Liver (tissue), 9 donors: Measurements from ENCODE around the gene FOXK2. TPM values are rescaled to one million over a fixed set of nuclear protein-coding genes. Genes with fewer than 3 reads are reported as not detected.
A peak's percentile ranks its signal among the peaks of the same experiment; 100 is the strongest.

ENCODE experiments used
- DNase-seq: peaks from one replicate; pipeline ENCODE4 v3.0.0-alpha.2; 2017; ENCODE audit warnings: low spot score
- H3K27ac ChIP-seq, 2 donors: one replicate each; pipeline ENCODE4 v1.7.0; 2013; ENCODE audit warnings: inconsistent platforms in 2 of 2, low read length in 2 of 2, control low read depth in 1 of 2, low read depth in 1 of 2, mild to moderate bottlenecking in 1 of 2
- H3K27me3 ChIP-seq, 4 donors: one replicate each; pipeline versions ENCODE4 v1.6.1 to v1.7.0; 2013; ENCODE audit warnings: low read length in 3 of 4, inconsistent platforms in 1 of 4, mild to moderate bottlenecking in 1 of 4, moderate library complexity in 1 of 4; ENCODE audit not compliant: control insufficient read depth in 4 of 4, insufficient read depth in 4 of 4
- H3K36me3 ChIP-seq, 4 donors: one replicate each; pipeline versions ENCODE4 v1.6.1 to v1.7.0; 2013; ENCODE audit warnings: low read length in 3 of 4, mild to moderate bottlenecking in 3 of 4, low read depth in 1 of 4, moderate library complexity in 1 of 4; ENCODE audit not compliant: control insufficient read depth in 4 of 4, insufficient read depth in 3 of 4
- H3K4me1 ChIP-seq, 4 donors: one replicate each; pipeline versions ENCODE4 v1.6.1 to v1.7.0; 2013; ENCODE audit warnings: low read length in 3 of 4, mild to moderate bottlenecking in 3 of 4, moderate library complexity in 1 of 4; ENCODE audit not compliant: control insufficient read depth in 4 of 4, insufficient read depth in 4 of 4
- H3K4me3 ChIP-seq, 3 donors: one replicate each; pipeline versions ENCODE4 v1.6.1 to v1.7.0; 2013; ENCODE audit warnings: low read length in 3 of 3, control low read depth in 1 of 3, low read depth in 1 of 3, mild to moderate bottlenecking in 1 of 3
- H3K9ac ChIP-seq, 2 donors: one replicate each; pipeline ENCODE4 v1.7.0; 2013; ENCODE audit warnings: low read length in 2 of 2, mild to moderate bottlenecking in 2 of 2, moderate library complexity in 2 of 2, control low read depth in 1 of 2, low read depth in 1 of 2
- H3K9me3 ChIP-seq, 4 donors: one replicate each; pipeline versions ENCODE4 v1.6.1 to v1.7.0; 2013; ENCODE audit warnings: low read length in 3 of 4; ENCODE audit not compliant: control insufficient read depth in 4 of 4
- EGR1 ChIP-seq, 2 donors: IDR thresholded peaks; 2 replicates each; pipeline ENCODE4 v1.6.1; 2016 to 2018; ENCODE audit warnings: antibody characterized with exemption in 2 of 2, low read depth in 2 of 2
- FOXA1 ChIP-seq: IDR thresholded peaks from 2 replicates; pipeline ENCODE4 v1.6.1; 2016; ENCODE audit warnings: antibody characterized with exemption
- FOXA2 ChIP-seq: IDR thresholded peaks from 2 replicates; pipeline ENCODE4 v1.6.1; 2016; ENCODE audit warnings: antibody characterized with exemption
- GABPA ChIP-seq, 2 donors: IDR thresholded peaks in 1 of 2; conservative IDR thresholded peaks in 1 of 2; 2 replicates each; pipeline ENCODE4 v1.6.1; 2016; ENCODE audit warnings: antibody characterized with exemption in 2 of 2, mild to moderate bottlenecking in 1 of 2, moderate library complexity in 1 of 2
- HNF4A ChIP-seq, 2 donors: conservative IDR thresholded peaks; 2 replicates each; pipeline ENCODE4 v1.6.1; 2016; ENCODE audit warnings: antibody characterized with exemption in 2 of 2, mild to moderate bottlenecking in 2 of 2
- HNF4G ChIP-seq: IDR thresholded peaks from 2 replicates; pipeline ENCODE4 v1.6.1; 2016; ENCODE audit warnings: antibody characterized with exemption
- JUND ChIP-seq, 2 donors: IDR thresholded peaks; 2 replicates each; pipeline ENCODE4 v1.6.1; 2016; ENCODE audit warnings: antibody characterized with exemption in 2 of 2
- NR2F2 ChIP-seq: IDR thresholded peaks from 2 replicates; pipeline ENCODE4 v1.6.1; 2016; ENCODE audit warnings: antibody characterized with exemption
- RAD21 ChIP-seq, 2 donors: IDR thresholded peaks; 2 replicates each; pipeline ENCODE4 v1.6.1; 2016; ENCODE audit warnings: antibody characterized with exemption in 2 of 2, mild to moderate bottlenecking in 2 of 2
- RXRA ChIP-seq, 2 donors: IDR thresholded peaks; 2 replicates each; pipeline ENCODE4 v1.6.1; 2017 to 2018; ENCODE audit warnings: antibody characterized with exemption in 2 of 2, mild to moderate bottlenecking in 1 of 2
- SP1 ChIP-seq: IDR thresholded peaks from 2 replicates; pipeline ENCODE4 v1.6.1; 2018; ENCODE audit warnings: antibody characterized with exemption, mild to moderate bottlenecking
- TAF1 ChIP-seq: conservative IDR thresholded peaks from 2 replicates; pipeline ENCODE4 v1.6.1; 2016; ENCODE audit warnings: antibody characterized with exemption, mild to moderate bottlenecking
- YY1 ChIP-seq: IDR thresholded peaks from 2 replicates; pipeline ENCODE4 v1.6.1; 2016; ENCODE audit warnings: antibody characterized with exemption, mild to moderate bottlenecking
- WGBS: extraction: QIAGEN DNeasy Blood & Tissue Kit; methylation state at CpG from one replicate; pipeline ENCODE4 v1.1.7; 2013; 5-methylcytosine and 5-hydroxymethylcytosine counted together
- polyA plus RNA-seq, 2 donors: library from polyadenylated mRNA; stranded (reverse) in 1 of 2; unstranded in 1 of 2; fragments of 200-250 nt in 1 of 2; fragments of >200 nt in 1 of 2; fragmentation: Nextera tagmentation in 1 of 2; extraction: Ambion mirVana in 1 of 2; gene quantifications; one replicate each; pipeline versions ENCODE4 v1.2.1 to v1.2.3, GENCODE V29; 2013 to 2015
- total RNA-seq, 2 donors: library from RNA; depleted of rRNA; stranded (reverse); fragments of >200 nt; gene quantifications; one replicate each; pipeline ENCODE4 v1.2.3, GENCODE V29; 2014
- TF ChIP-seq, protein P1 (sequence below): IDR thresholded peaks from 2 replicates; pipeline ENCODE4 v1.6.1; 2016; ENCODE audit warnings: antibody characterized with exemption
- TF ChIP-seq, protein P2 (sequence below): IDR thresholded peaks from 2 replicates; pipeline ENCODE4 v1.6.1; 2016; ENCODE audit warnings: antibody characterized with exemption
- TF ChIP-seq, protein P3 (sequence below): fragments of 150-350 bp; IDR thresholded peaks from 2 replicates; pipeline ENCODE4 v1.5.1; 2017; ENCODE audit warnings: improper control_type of control experiment, low read depth, low read length; ENCODE audit not compliant: missing input control
- TF ChIP-seq, protein P4 (sequence below): IDR thresholded peaks from 2 replicates; pipeline ENCODE4 v1.6.1; 2016; ENCODE audit warnings: antibody characterized with exemption, mild to moderate bottlenecking
- TF ChIP-seq, protein P5 (sequence below): IDR thresholded peaks from 2 replicates; pipeline ENCODE4 v1.6.1; 2016; ENCODE audit warnings: antibody characterized with exemption
- donor health status: healthy.
- donor health status: healthy.
- donor health status: healthy.
- donor health status: healthy.
- donor health status: healthy.

The FOXK2 gene
- total and polyA plus RNA-seq, 4 donors, result 3.1 to 16.2 (median 10.8) TPM

DNA sequence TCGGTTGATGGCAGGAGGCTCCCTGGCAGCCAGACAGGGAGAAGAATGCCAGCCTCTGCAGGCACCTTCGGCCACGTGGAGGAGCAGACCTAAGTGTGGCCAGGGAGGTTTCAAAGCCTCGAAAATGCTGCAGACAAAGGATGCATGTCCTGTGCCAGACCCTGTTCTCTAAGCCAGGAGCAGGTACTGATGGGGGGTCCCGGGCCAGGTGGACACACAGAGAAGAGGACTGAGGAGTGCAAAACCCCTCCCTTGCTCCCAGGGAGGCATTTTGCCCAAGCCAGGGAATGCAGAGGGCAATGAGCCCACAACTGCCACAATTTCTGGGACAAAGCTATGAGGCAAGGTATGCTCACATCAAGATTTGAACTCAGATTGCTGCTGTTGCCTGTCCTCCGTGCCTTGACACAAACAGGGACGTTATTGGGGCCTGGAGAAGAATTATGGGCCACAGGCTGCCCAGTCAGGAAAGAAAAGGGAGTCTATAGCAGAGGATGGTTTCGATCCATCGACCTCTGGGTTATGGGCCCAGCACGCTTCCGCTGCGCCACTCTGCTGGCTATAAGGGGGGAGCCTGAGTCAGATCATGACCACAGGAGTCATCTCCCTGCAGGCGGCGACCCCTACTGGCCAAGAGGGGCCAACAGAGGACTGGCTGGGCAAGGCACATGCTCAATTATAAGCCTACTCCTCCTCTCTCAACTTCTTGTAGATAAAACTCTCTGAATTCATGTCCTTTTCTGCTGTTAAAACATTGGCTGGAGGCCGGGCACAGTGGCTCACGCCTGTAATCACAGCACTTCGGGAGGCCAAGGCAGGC, 25.1 kb upstream of the FOXK2 start:
- TF ChIP-seq RAD21 (IDR thresholded peaks at IDR 0.05), result peak; percentile 77 to 79
- TF ChIP-seq, protein P1, sequence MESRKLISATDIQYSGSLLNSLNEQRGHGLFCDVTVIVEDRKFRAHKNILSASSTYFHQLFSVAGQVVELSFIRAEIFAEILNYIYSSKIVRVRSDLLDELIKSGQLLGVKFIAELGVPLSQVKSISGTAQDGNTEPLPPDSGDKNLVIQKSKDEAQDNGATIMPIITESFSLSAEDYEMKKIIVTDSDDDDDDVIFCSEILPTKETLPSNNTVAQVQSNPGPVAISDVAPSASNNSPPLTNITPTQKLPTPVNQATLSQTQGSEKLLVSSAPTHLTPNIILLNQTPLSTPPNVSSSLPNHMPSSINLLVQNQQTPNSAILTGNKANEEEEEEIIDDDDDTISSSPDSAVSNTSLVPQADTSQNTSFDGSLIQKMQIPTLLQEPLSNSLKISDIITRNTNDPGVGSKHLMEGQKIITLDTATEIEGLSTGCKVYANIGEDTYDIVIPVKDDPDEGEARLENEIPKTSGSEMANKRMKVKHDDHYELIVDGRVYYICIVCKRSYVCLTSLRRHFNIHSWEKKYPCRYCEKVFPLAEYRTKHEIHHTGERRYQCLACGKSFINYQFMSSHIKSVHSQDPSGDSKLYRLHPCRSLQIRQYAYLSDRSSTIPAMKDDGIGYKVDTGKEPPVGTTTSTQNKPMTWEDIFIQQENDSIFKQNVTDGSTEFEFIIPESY, result peak; percentile 18
- TF ChIP-seq JUND (IDR thresholded peaks at IDR 0.05), result peak in 1 of 2 donors; percentile 53
- TF ChIP-seq FOXA2, result peak; percentile 29
- TF ChIP-seq, protein P2, sequence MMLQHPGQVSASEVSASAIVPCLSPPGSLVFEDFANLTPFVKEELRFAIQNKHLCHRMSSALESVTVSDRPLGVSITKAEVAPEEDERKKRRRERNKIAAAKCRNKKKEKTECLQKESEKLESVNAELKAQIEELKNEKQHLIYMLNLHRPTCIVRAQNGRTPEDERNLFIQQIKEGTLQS, result peak; percentile 100
- peak; percentile 89 for TF ChIP-seq YY1
- peak in 1 of 2 donors; percentile 53 for TF ChIP-seq GABPA (IDR thresholded peaks at IDR 0.05 in 1 of 2, conservative IDR thresholded peaks at IDR 0.05 in 1 of 2)
- TF ChIP-seq HNF4A (conservative IDR thresholded peaks at IDR 0.05), result peak in 1 of 2 donors; percentile 79
- TF ChIP-seq, protein P3, sequence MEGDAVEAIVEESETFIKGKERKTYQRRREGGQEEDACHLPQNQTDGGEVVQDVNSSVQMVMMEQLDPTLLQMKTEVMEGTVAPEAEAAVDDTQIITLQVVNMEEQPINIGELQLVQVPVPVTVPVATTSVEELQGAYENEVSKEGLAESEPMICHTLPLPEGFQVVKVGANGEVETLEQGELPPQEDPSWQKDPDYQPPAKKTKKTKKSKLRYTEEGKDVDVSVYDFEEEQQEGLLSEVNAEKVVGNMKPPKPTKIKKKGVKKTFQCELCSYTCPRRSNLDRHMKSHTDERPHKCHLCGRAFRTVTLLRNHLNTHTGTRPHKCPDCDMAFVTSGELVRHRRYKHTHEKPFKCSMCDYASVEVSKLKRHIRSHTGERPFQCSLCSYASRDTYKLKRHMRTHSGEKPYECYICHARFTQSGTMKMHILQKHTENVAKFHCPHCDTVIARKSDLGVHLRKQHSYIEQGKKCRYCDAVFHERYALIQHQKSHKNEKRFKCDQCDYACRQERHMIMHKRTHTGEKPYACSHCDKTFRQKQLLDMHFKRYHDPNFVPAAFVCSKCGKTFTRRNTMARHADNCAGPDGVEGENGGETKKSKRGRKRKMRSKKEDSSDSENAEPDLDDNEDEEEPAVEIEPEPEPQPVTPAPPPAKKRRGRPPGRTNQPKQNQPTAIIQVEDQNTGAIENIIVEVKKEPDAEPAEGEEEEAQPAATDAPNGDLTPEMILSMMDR, result peak; percentile 88
- TF ChIP-seq HNF4G, result no peak
- peak; percentile 79 to 92 for TF ChIP-seq RXRA (IDR thresholded peaks at IDR 0.05)
- TF ChIP-seq, protein P4, sequence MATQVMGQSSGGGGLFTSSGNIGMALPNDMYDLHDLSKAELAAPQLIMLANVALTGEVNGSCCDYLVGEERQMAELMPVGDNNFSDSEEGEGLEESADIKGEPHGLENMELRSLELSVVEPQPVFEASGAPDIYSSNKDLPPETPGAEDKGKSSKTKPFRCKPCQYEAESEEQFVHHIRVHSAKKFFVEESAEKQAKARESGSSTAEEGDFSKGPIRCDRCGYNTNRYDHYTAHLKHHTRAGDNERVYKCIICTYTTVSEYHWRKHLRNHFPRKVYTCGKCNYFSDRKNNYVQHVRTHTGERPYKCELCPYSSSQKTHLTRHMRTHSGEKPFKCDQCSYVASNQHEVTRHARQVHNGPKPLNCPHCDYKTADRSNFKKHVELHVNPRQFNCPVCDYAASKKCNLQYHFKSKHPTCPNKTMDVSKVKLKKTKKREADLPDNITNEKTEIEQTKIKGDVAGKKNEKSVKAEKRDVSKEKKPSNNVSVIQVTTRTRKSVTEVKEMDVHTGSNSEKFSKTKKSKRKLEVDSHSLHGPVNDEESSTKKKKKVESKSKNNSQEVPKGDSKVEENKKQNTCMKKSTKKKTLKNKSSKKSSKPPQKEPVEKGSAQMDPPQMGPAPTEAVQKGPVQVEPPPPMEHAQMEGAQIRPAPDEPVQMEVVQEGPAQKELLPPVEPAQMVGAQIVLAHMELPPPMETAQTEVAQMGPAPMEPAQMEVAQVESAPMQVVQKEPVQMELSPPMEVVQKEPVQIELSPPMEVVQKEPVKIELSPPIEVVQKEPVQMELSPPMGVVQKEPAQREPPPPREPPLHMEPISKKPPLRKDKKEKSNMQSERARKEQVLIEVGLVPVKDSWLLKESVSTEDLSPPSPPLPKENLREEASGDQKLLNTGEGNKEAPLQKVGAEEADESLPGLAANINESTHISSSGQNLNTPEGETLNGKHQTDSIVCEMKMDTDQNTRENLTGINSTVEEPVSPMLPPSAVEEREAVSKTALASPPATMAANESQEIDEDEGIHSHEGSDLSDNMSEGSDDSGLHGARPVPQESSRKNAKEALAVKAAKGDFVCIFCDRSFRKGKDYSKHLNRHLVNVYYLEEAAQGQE, result peak; percentile 74
- TF ChIP-seq EGR1 (IDR thresholded peaks at IDR 0.05; ENCODE audit: low read depth in 2 of 2), result peak in 1 of 2 donors; percentile 38
- TF ChIP-seq TAF1, result no peak
- TF ChIP-seq FOXA1, result peak; percentile 67
- TF ChIP-seq SP1, result peak; percentile 54
- peak; percentile 52 for TF ChIP-seq NR2F2
- TF ChIP-seq, protein P5, sequence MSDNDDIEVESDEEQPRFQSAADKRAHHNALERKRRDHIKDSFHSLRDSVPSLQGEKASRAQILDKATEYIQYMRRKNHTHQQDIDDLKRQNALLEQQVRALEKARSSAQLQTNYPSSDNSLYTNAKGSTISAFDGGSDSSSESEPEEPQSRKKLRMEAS, result peak; percentile 89
- Histone ChIP-seq H3K4me1 (peaks cover 2 to 11% (median 6%) of the 10 kb centered on the region in 4 donors), H3K27me3 (no peaks in the 10 kb centered on the region), H3K27ac (peak overlapping the region in 1 of 2 donors; percentile 23), H3K4me3 (no peak overlapping the region), H3K36me3 (no peaks in the 10 kb centered on the region), H3K9me3 (no peaks in the 10 kb centered on the region), H3K9ac (no peak overlapping the region)
- WGBS, result 8% methylated on average over 17 of the region's 17 CpGs
- peak; percentile 93 for DNase-seq
